ENCODE data around the gene LARP4B. TPM values are rescaled to one million over a fixed set of nuclear protein-coding genes. Genes with fewer than 3 reads are reported as not detected.

LARP4B gene
- total RNA-seq, 1 donor, result 13.6 TPM

- H3K4me3 ChIP-seq (ENCODE audit: low read length), result no peak overlapping the region
- peaks cover 21% of the 10 kb centered on the region for H3K4me1 ChIP-seq (ENCODE audit: insufficient read depth, low read length)
- no peaks in the 10 kb centered on the region for H3K27me3 ChIP-seq (ENCODE audit: insufficient read depth, low read length)
- peaks cover 5% of the 10 kb centered on the region for H3K9me3 ChIP-seq (ENCODE audit: low read depth, low read length)
Observed at GRCh38 chr10:850093-850492, 81.4 kb downstream of the LARP4B start.

- H3K27me3 ChIP-seq (ENCODE audit: insufficient read depth, low read length), result no peaks in the 10 kb centered on the region
- H3K9me3 ChIP-seq (ENCODE audit: low read depth, low read length), result peaks cover 5% of the 10 kb centered on the region
- no peak overlapping the region for H3K4me3 ChIP-seq (ENCODE audit: low read length)
- peaks cover 21% of the 10 kb centered on the region for H3K4me1 ChIP-seq (ENCODE audit: insufficient read depth, low read length)
Observed at GRCh38 chr10:847868-848267, 83.6 kb downstream of the LARP4B start.

- peaks cover 10% of the 10 kb centered on the region for H3K4me1 ChIP-seq (ENCODE audit: insufficient read depth, low read length)
- H3K27me3 ChIP-seq (ENCODE audit: insufficient read depth, low read length), result no peaks in the 10 kb centered on the region
- H3K9me3 ChIP-seq (ENCODE audit: low read depth, low read length), result peaks cover 5% of the 10 kb centered on the region
- no peak overlapping the region for H3K4me3 ChIP-seq (ENCODE audit: low read length)
Observed at GRCh38 chr10:846126-846685, 85.3 kb downstream of the LARP4B start.

- Histone ChIP-seq H3K9me3 (ENCODE audit: low read depth, low read length) (peaks cover 5% of the 10 kb centered on the region), H3K4me1 (ENCODE audit: insufficient read depth, low read length) (peaks cover 9% of the 10 kb centered on the region), H3K27me3 (ENCODE audit: insufficient read depth, low read length) (no peaks in the 10 kb centered on the region), H3K4me3 (ENCODE audit: low read length) (no peak overlapping the region)
Observed at GRCh38 chr10:845526-845925, 86.0 kb downstream of the LARP4B start.

GRCh38 chr10:844552-844951 is 87.0 kb downstream of the LARP4B start:
- peaks cover 9% of the 10 kb centered on the region for H3K4me1 ChIP-seq (ENCODE audit: insufficient read depth, low read length)
- no peaks in the 10 kb centered on the region for H3K27me3 ChIP-seq (ENCODE audit: insufficient read depth, low read length)
- no peak overlapping the region for H3K4me3 ChIP-seq (ENCODE audit: low read length)
- no peaks in the 10 kb centered on the region for H3K9me3 ChIP-seq (ENCODE audit: low read depth, low read length)

GRCh38 chr10:843703-844102 is 87.8 kb downstream of the LARP4B start:
- Histone ChIP-seq H3K27me3 (ENCODE audit: insufficient read depth, low read length) (no peaks in the 10 kb centered on the region), H3K4me3 (ENCODE audit: low read length) (no peak overlapping the region), H3K4me1 (ENCODE audit: insufficient read depth, low read length) (peaks cover 9% of the 10 kb centered on the region), H3K9me3 (ENCODE audit: low read depth, low read length) (no peaks in the 10 kb centered on the region)

- H3K4me3 ChIP-seq (ENCODE audit: low read length), result no peak overlapping the region
- H3K27me3 ChIP-seq (ENCODE audit: insufficient read depth, low read length), result no peaks in the 10 kb centered on the region
- H3K4me1 ChIP-seq (ENCODE audit: insufficient read depth, low read length), result peaks cover 9% of the 10 kb centered on the region
- H3K9me3 ChIP-seq (ENCODE audit: low read depth, low read length), result no peaks in the 10 kb centered on the region
Observed at GRCh38 chr10:842795-843194, 88.7 kb downstream of the LARP4B start.

- H3K27me3 ChIP-seq (ENCODE audit: insufficient read depth, low read length), result no peaks in the 10 kb centered on the region
- H3K4me1 ChIP-seq (ENCODE audit: insufficient read depth, low read length), result peaks cover 6% of the 10 kb centered on the region
- no peak overlapping the region for H3K4me3 ChIP-seq (ENCODE audit: low read length)
- H3K9me3 ChIP-seq (ENCODE audit: low read depth, low read length), result no peaks in the 10 kb centered on the region
Observed at GRCh38 chr10:841535-841934, 90.0 kb downstream of the LARP4B start.

- Histone ChIP-seq H3K4me1 (ENCODE audit: insufficient read depth, low read length) (no peaks in the 10 kb centered on the region), H3K9me3 (ENCODE audit: low read depth, low read length) (no peaks in the 10 kb centered on the region), H3K4me3 (ENCODE audit: low read length) (no peak overlapping the region), H3K27me3 (ENCODE audit: insufficient read depth, low read length) (no peaks in the 10 kb centered on the region)
Observed at GRCh38 chr10:839550-840205, 91.8 kb downstream of the LARP4B start.

- no peaks in the 10 kb centered on the region for H3K27me3 ChIP-seq (ENCODE audit: insufficient read depth, low read length)
- no peak overlapping the region for H3K4me3 ChIP-seq (ENCODE audit: low read length)
Observed at GRCh38 chr10:836782-837181, 94.7 kb downstream of the LARP4B start.

GRCh38 chr10:834493-834892 is 97.0 kb downstream of the LARP4B start:
- Histone ChIP-seq H3K4me3 (ENCODE audit: low read length) (no peak overlapping the region), H3K4me1 (ENCODE audit: insufficient read depth, low read length) (no peaks in the 10 kb centered on the region), H3K9me3 (ENCODE audit: low read depth, low read length) (no peaks in the 10 kb centered on the region)

More at GRCh38 chr10:836782-837181, 94.7 kb downstream of the LARP4B start:
- H3K9me3 ChIP-seq (ENCODE audit: low read depth, low read length), result no peaks in the 10 kb centered on the region
- H3K4me1 ChIP-seq (ENCODE audit: insufficient read depth, low read length), result no peaks in the 10 kb centered on the region

GRCh38 chr10:829241-829640 is 102.3 kb downstream of the LARP4B start:
- no peaks in the 10 kb centered on the region for H3K9me3 ChIP-seq (ENCODE audit: low read depth, low read length)
- H3K4me3 ChIP-seq (ENCODE audit: low read length), result no peak overlapping the region

More at GRCh38 chr10:834493-834892, 97.0 kb downstream of the LARP4B start:
- no peaks in the 10 kb centered on the region for H3K27me3 ChIP-seq (ENCODE audit: insufficient read depth, low read length)

GRCh38 chr10:828191-828590 is 103.3 kb downstream of the LARP4B start:
- Histone ChIP-seq H3K27me3 (ENCODE audit: insufficient read depth, low read length) (no peaks in the 10 kb centered on the region), H3K4me3 (ENCODE audit: low read length) (no peak overlapping the region), H3K4me1 (ENCODE audit: insufficient read depth, low read length) (peaks cover 8% of the 10 kb centered on the region), H3K9me3 (ENCODE audit: low read depth, low read length) (no peaks in the 10 kb centered on the region)

More at GRCh38 chr10:829241-829640, 102.3 kb downstream of the LARP4B start:
- no peaks in the 10 kb centered on the region for H3K4me1 ChIP-seq (ENCODE audit: insufficient read depth, low read length)
- H3K27me3 ChIP-seq (ENCODE audit: insufficient read depth, low read length), result no peaks in the 10 kb centered on the region

GRCh38 chr10:824946-825345 is 106.6 kb downstream of the LARP4B start:
- H3K4me3 ChIP-seq (ENCODE audit: low read length), result no peak overlapping the region

GRCh38 chr10:824497-824896 is 107.0 kb downstream of the LARP4B start:
- Histone ChIP-seq H3K4me1 (ENCODE audit: insufficient read depth, low read length) (peaks cover 24% of the 10 kb centered on the region), H3K9me3 (ENCODE audit: low read depth, low read length) (no peaks in the 10 kb centered on the region), H3K4me3 (ENCODE audit: low read length) (no peak overlapping the region), H3K27me3 (ENCODE audit: insufficient read depth, low read length) (no peaks in the 10 kb centered on the region)

More at GRCh38 chr10:824946-825345, 106.6 kb downstream of the LARP4B start:
- Histone ChIP-seq H3K4me1 (ENCODE audit: insufficient read depth, low read length) (peaks cover 24% of the 10 kb centered on the region), H3K27me3 (ENCODE audit: insufficient read depth, low read length) (no peaks in the 10 kb centered on the region), H3K9me3 (ENCODE audit: low read depth, low read length) (no peaks in the 10 kb centered on the region)

Data from mononuclear cell (primary cell).